GM23338 (cell line): ENCODE data around the gene SIN3B.

ENCODE experiments used
- CREB1 ChIP-seq: fragments of 250-450 bp; sonication (Bioruptor Pico); IDR thresholded peaks from 2 replicates; pipeline ENCODE4 v1.5.0; 2020; ENCODE audit warnings: low read depth, mild to moderate bottlenecking, moderate library complexity
- CTCF ChIP-seq, 2 experiments: fragments of 200-600 bp in 1 of 2; sonication (generic) in 1 of 2; conservative IDR thresholded peaks; 2 replicates each; pipeline versions ENCODE4 v1.5.1 to v1.6.1; 2016 to 2017; ENCODE audit warnings: antibody characterized with exemption in 2 of 2, low read depth in 2 of 2, mild to moderate bottlenecking in 2 of 2, moderate library complexity in 1 of 2
- ETS1 ChIP-seq: IDR thresholded peaks from 2 replicates; pipeline ENCODE4 v1.6.1; 2016; ENCODE audit warnings: antibody characterized with exemption
- EZH2 ChIP-seq: fragments of 200-600 bp; sonication (generic); IDR thresholded peaks from one replicate; pipeline ENCODE4 v1.8.0; 2017; ENCODE audit warnings: antibody characterized with exemption, mild to moderate bottlenecking, low read depth; ENCODE audit not compliant: unreplicated experiment
- EZH2phosphoT487 ChIP-seq: fragments of 200-600 bp; sonication (generic); IDR thresholded peaks from one replicate; pipeline ENCODE4 v1.8.1; 2018; ENCODE audit warnings: antibody characterized with exemption; ENCODE audit not compliant: unreplicated experiment
- JUNB ChIP-seq: IDR thresholded peaks from one replicate; pipeline ENCODE4 v1.6.1; 2016; ENCODE audit warnings: antibody characterized with exemption; ENCODE audit not compliant: unreplicated experiment
- NANOG ChIP-seq: IDR thresholded peaks from 2 replicates; pipeline ENCODE4 v1.6.1; 2016; ENCODE audit warnings: antibody characterized with exemption, borderline replicate concordance
- POLR2AphosphoS5 ChIP-seq: IDR thresholded peaks from 2 replicates; pipeline ENCODE4 v1.6.1; 2016; ENCODE audit warnings: antibody characterized with exemption, low read depth
- REST ChIP-seq: IDR thresholded peaks from one replicate; pipeline ENCODE4 v1.6.1; 2018; ENCODE audit warnings: antibody characterized with exemption; ENCODE audit not compliant: unreplicated experiment
- STAT1 ChIP-seq: IDR thresholded peaks from one replicate; pipeline ENCODE4 v1.6.1; 2016; ENCODE audit warnings: antibody characterized with exemption; ENCODE audit not compliant: unreplicated experiment
- ZNF114 ChIP-seq: fragments of 250-450 bp; sonication (Bioruptor Pico); IDR thresholded peaks from 2 replicates; pipeline ENCODE4 v1.5.0; 2020; ENCODE audit warnings: mild to moderate bottlenecking, moderate library complexity
- ZNF331 ChIP-seq: fragments of 250-450 bp; sonication (Bioruptor Pico); IDR thresholded peaks from 2 replicates; pipeline ENCODE4 v1.5.0; 2020; ENCODE audit warnings: low read depth, mild to moderate bottlenecking, moderate library complexity

DNA sequence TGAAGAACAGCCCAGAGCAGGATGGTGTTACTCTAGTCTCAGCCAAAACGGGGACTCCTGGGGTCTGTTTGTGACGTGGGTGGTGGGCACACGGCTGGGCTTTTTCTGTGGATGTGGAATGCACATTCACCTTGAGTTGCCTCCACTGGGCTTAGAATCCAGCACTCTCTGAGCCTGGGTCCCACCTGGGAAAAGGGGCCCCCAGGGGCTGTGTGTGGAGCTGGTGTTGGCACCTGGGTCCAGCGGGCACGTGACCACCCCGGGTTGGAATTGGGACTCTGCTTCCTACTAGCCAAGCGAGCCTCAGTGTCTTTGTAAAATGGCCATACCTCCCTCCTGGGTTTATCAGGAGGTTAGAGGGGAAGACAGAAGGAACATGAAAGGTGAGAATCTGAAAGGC is 30.4 kb downstream of the SIN3B start:
- TF ChIP-seq CTCF (conservative IDR thresholded peaks at IDR 0.05; ENCODE audit: low read depth in 2 of 2) (no peak), POLR2AphosphoS5 (no peak), EZH2 (no peak), CREB1 (CRISPR knock-in tag) (no peak), NANOG (no peak), REST (no peak), EZH2phosphoT487 (no peak), ZNF331 (no peak), ZNF114 (CRISPR knock-in tag) (no peak), STAT1 (no peak), JUNB (no peak), ETS1 (no peak)
